Measurements from ENCODE around the gene HHIPL2.

- TF ChIP-seq BACH2 (CRISPR knock-in tag; IDR thresholded peaks at IDR 0.05; ENCODE audit: borderline replicate concordance) (no peak), ZNF565 (CRISPR knock-in tag; conservative IDR thresholded peaks at IDR 0.05; ENCODE audit: low read depth) (no peak), CSDC2 (CRISPR knock-in tag; IDR thresholded peaks at IDR 0.05) (no peak), ESRRG (CRISPR knock-in tag; IDR thresholded peaks at IDR 0.05) (no peak), ARNTL (CRISPR knock-in tag; IDR thresholded peaks at IDR 0.05; ENCODE audit: borderline replicate concordance, low read depth) (no peak)
Observed at GRCh38 chr1:222594789-222595188, 46.9 kb upstream of the HHIPL2 start.

Data from SK-N-SH treated with all-trans-retinoic acid at 6 μM for 48 hours (cell line).